CD4-positive, alpha-beta T cell treated with Interleukin-17A for 4 hours (primary cell): Measurements from ENCODE around the gene RBP4.
A peak's percentile ranks its signal among the peaks of the same experiment; 100 is the strongest.
"Not testable (repeated sequence)": the region's sequence is repeated elsewhere in the genome, so short reads cannot be mapped to it uniquely, and the experiment has no call there.

Experiments used
- DNase-seq: peaks from one replicate; pipeline ENCODE4 v3.0.0-alpha.2; 2020; ENCODE audit warnings: mixed read lengths

RBP4 gene

GRCh38 chr10:93565446-93565845 lies 35.6 kb downstream of the RBP4 start:
- no peak for DNase-seq

DNA sequence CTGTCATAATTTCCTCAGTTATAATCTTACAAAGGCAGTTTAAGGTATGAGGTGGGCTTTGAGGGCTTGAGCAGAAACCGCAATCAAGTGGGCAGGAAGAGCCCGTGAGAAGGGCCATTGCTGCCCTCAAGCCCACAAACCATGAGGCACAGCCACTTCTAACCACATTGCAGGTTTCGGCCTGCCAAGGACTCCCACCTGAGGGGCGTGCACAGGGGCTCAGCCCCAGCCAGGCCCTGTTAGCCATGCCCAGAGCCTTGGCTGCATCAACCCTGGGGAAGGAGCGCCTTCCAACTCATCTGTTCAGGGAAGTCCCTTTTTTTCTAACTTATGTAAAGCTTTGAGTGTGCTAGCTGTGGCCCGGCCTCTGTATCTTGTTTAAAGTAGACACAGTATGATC lies 40.5 kb downstream of the RBP4 start:
- no peak for DNase-seq

DNA sequence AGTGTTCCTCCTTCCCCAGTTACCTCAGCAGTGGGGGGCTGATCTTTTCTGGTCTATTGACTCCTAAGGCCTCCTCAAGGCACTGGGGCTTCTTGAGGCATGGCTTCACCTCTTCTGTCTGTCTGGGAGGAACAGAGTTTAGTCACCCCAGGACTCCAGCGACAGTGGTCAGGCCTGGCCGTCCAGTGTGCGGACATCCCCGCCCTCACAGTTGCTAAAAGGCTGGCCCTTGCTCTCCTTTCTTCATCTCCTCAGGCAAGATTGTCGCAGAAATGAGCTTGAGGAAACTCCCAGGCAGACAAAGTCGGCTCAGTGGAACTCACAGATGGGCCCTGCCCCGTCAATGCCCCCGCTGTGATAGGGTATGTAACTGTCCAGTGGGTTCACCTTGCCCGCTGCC lies 41.5 kb downstream of the RBP4 start:
- no peak for DNase-seq

DNA sequence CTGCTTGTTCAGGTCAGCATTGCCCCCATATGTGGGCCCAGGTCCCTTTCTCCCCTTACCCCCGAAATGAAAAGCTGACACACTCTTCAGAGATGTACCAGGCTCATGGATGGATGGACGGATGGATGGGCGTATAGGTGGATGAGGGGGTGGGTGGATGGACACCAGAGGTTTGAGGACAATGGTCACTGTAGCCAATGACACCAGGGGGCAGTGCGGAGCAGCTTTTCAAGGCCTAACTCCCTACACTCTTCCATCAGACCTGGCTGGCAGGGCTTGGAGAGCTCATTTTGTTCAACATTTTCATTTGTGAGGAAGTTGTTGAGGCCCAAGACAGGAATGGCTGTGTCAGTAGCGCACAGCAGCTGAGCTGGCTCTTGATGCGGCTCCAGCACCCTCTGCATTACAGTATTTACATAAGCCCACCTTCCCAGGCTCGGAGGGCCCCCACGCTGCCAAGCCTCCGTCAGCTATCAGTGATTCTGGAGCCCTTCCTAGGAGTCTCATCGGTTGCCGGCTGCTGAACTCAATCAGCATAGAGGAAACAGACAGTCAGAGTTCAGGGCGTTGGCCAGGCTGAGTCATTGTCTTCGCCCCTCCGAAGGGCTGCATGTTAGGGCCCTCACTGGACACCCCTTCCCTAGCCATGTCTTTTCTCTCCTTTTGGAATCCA lies 46.1 kb downstream of the RBP4 start:
- peak; percentile 47 for DNase-seq

DNA sequence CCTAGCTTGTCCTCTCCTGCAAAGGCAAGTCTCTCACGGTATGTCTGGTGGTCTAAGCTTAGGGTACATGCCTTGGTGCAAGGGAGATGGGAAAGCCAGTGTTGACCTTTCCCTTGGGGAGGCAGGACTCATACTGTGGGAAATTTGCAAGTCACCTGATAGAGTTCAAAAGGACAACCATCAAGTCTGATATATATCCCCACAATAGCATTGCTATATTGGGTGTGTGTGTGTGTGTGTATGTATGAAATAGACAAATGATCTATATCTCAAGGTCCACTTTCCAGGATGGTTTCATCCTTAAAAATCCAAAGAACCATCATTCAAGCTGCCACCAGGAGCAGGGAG lies 46.7 kb downstream of the RBP4 start:
- no peak for DNase-seq

DNA sequence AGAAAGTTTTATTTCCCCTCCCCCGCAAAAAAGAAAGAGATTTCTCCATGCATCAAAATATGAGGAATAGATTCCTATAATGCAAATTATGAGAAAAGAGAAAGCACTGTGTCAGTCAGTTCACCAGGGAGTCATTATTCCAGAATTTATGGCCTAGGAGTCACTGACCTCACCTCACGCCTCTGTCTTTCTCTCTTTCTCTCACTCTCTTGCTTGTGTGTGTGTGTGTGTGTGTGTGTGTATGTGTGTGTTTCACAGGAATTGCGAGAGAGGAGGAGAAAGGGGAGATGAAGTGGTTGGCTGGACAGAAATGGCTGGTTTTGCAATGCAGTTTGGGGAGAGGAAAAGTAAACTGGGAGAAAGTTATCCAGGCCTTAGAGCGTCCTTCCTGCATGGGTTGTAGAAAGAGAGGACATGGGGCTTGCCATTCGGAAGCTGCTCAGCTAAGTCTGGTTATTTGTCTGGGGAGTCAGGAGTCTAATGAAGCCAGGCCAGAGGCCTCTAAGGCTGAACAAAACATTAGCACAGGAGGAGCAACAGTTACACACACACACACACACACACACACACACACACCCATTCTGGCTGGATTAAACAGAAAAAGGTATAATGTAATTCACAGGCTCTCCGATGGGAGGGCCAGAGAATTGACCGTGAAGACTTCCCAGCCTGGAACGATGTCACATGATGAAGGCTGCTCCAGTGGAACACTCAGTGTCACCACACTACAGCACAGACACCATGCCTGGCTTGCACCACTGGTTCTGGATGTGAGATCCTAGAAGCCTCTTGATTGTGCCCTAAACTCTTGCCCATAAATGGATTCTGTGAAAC lies 47.3 kb downstream of the RBP4 start:
- DNase-seq, result no peak

DNA sequence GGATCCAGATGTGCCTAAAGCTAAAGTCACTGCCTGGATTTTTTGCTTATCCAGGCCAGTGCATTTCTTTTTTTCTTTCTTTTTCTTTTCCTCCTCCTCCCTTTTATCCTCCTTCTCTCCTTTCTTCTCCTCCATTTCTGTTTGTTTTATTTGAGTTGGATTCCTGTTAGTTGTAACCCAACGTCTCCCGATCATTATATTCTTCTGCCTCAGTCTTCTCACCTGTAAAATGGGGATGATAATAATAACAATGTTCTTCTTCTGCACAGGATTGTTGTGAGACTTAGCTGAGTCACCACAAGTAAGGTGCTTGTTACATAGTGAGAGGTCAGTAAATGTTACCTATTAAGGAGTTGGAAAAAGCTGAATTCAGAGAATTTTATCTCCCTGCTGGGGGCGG lies 48.3 kb downstream of the RBP4 start:
- DNase-seq, result no peak

- DNase-seq, result no peak
Observed at GRCh38 chr10:93550606-93551005, 50.4 kb downstream of the RBP4 start.

DNA sequence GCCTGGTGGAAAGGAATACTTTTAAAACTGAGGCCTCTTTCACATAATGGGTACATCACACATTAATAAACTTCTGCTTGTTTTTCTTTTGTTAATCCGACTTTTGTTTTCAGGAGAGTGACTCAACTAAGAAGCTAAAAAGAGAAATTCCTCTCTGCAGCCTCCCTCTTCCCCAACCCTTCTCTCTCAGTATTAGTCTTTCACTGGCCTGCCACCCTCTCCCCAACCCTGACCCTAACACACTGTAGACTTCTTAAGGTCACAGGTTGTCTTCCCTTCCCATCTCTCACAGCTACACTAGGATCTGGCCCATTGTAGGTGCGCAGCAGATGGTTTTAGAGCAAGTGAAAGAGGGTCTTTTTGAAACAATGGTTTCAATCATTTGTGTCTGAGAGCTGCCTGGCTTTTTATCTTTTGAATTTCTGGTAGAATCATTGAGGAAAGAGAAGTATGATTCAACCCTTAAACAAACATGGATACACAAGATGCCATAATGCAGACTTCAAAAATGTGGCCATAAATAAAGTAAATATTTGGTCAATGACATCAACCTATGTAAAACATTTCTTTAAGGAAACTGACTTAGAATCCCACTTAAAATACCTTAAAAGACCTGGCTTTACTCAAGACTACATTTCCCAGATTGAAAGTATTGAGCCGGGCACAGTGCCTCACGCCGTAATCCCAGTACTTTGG lies 52.5 kb downstream of the RBP4 start:
- no peak for DNase-seq

- no peak for DNase-seq
Observed at GRCh38 chr10:93547522-93547921, 53.5 kb downstream of the RBP4 start.

DNA sequence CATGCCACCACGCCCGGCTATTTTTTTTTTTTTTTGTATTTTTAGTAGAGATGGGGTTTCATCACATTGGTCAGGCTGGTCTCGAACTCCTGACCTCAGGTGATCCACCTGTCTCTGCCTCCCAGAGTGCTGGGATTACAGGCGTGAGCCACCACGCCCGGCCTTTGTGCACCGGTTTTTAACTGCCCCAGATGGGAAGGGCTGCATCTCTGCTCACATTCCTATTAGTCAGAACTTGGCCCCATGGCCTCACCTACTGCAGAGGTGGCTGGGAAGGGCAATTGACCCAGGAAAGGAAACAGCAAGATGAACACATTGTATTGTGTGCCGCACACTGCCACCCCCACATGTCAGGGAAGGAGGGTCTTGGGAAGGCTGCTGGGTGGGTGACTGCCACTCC lies 54.0 kb downstream of the RBP4 start:
- DNase-seq, result not testable (repeated sequence)

GRCh38 chr10:93542358-93542791 lies 58.7 kb downstream of the RBP4 start:
- no peak for DNase-seq
